Measurements from ENCODE around the gene GATD1. TPM values are rescaled to one million over a fixed set of nuclear protein-coding genes. Genes with fewer than 3 reads are reported as not detected.

GATD1 gene
- total and polyA plus RNA-seq, 10 of the 15 experiments (the other 5 are each of a cell fraction or from before 2014, with no cell fraction given) = 1.2 to 92.6 (median 22.3) TPM

GRCh38 chr11:770642-771616 lies 6.4 kb downstream of the GATD1 start:
- CTCF ChIA-PET = no interaction called here
- WGBS (ENCODE audit: insufficient coverage, insufficient replicate concordance, low lambda C conversion rate, missing lambda C conversion rate) = 92% methylated on average over 32 of the region's 32 CpGs
- DNase-seq (ENCODE audit: low read depth, low spot score) (no peak), ATAC-seq (no peak), FAIRE-seq (no peak)
- Histone ChIP-seq H2AFZ (ENCODE audit: control insufficient read depth, low read depth, low read length) (no peak overlapping the region), H3K27ac (ENCODE audit: control insufficient read depth, insufficient read depth) (no peak overlapping the region), H3K4me3 (no peak overlapping the region), H3K79me2 (ENCODE audit: control insufficient read depth, insufficient read depth, low read length) (peaks cover 19% of the 10 kb centered on the region), H3K4me2 (ENCODE audit: control insufficient read depth, insufficient read depth) (no peak overlapping the region), H3K9me3 (replicated peaks; ENCODE audit: control insufficient read depth, insufficient read depth, low read length) (no peaks in the 10 kb centered on the region), H4K20me1 (ENCODE audit: control insufficient read depth, insufficient read depth) (no peaks in the 10 kb centered on the region), H3K4me1 (ENCODE audit: control insufficient read depth, insufficient read depth, low read length) (peaks cover 7% of the 10 kb centered on the region), H3K27me3 (replicated peaks in 1 of 2; ENCODE audit: control insufficient read depth in 2 of 2, insufficient read depth in 2 of 2, low read length in 1 of 2) (no peaks in the 10 kb centered on the region), H3K36me3 (ENCODE audit: control insufficient read depth in 2 of 2, insufficient read depth in 2 of 2, low read length in 1 of 2) (peaks cover 7 to 29% of the 10 kb centered on the region in 2 experiments; a peak in 3 of 4 replicates), H3K9ac (ENCODE audit: control insufficient read depth, insufficient read depth, low read length) (no peak overlapping the region; the same call in 1 of the 2 replicates)
- no TSS peak for BruUV-seq (replicated peaks)
- SMC1A ChIA-PET (ENCODE audit: uncharacterized antibody, unreplicated experiment) = no interaction called here
- intact Hi-C loops (cut with micrococcal nuclease; ENCODE audit: unreplicated experiment) = no loop called here
- POLR2A ChIA-PET = no interaction called here
- in situ Hi-C loops (cut with MboI) = no loop called here
- RAD21 ChIA-PET (ENCODE audit: unreplicated experiment) = no interaction called here
- TF ChIP-seq ZBTB11 (CRISPR knock-in tag; IDR thresholded peaks at IDR 0.05) = no peak
- no peak for TF ChIP-seq ZNF207 (IDR thresholded peaks at IDR 0.05; ENCODE audit: borderline replicate concordance)
- no peak for TF ChIP-seq IKZF2 (IDR thresholded peaks at IDR 0.05)
- TF ChIP-seq TCF3 (IDR thresholded peaks at IDR 0.05; ENCODE audit: borderline replicate concordance, insufficient read depth, low read depth, low read length) = no peak
- no peak for TF ChIP-seq ZBED1 (IDR thresholded peaks at IDR 0.05; ENCODE audit: borderline replicate concordance)
- TF ChIP-seq SIN3A (IDR thresholded peaks at IDR 0.05; ENCODE audit: low read depth, low read length) = no peak
- TF ChIP-seq SIX5 (IDR thresholded peaks at IDR 0.05; ENCODE audit: low read depth, low read length, severe bottlenecking) = no peak
- TF ChIP-seq KDM1A (IDR thresholded peaks at IDR 0.05; ENCODE audit: borderline replicate concordance) = no peak
- no peak for TF ChIP-seq NFYB (IDR thresholded peaks at IDR 0.05; ENCODE audit: insufficient read depth, low read depth, low read length)
- TF ChIP-seq CEBPB (IDR thresholded peaks at IDR 0.05; ENCODE audit: borderline replicate concordance in 1 of 2, low read depth in 2 of 2, low read length in 2 of 2) = no peak
- no peak for TF ChIP-seq NFXL1 (IDR thresholded peaks at IDR 0.05; ENCODE audit: borderline replicate concordance)
- TF ChIP-seq, protein P1, sequence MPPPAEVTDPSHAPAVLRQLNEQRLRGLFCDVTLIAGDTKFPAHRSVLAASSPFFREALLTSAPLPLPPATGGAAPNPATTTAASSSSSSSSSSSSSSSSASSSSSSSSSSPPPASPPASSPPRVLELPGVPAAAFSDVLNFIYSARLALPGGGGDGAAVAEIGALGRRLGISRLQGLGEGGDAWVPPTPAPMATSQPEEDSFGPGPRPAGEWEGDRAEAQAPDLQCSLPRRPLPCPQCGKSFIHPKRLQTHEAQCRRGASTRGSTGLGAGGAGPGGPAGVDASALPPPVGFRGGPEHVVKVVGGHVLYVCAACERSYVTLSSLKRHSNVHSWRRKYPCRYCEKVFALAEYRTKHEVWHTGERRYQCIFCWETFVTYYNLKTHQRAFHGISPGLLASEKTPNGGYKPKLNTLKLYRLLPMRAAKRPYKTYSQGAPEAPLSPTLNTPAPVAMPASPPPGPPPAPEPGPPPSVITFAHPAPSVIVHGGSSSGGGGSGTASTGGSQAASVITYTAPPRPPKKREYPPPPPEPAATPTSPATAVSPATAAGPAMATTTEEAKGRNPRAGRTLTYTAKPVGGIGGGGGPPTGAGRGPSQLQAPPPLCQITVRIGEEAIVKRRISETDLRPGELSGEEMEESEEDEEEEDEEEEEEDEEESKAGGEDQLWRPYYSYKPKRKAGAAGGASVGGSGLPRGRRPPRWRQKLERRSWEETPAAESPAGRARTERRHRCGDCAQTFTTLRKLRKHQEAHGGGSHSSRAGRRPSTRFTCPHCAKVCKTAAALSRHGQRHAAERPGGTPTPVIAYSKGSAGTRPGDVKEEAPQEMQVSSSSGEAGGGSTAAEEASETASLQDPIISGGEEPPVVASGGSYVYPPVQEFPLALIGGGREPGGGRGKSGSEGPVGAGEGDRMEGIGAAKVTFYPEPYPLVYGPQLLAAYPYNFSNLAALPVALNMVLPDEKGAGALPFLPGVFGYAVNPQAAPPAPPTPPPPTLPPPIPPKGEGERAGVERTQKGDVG (CRISPR knock-in tag; IDR thresholded peaks at IDR 0.05) = no peak
- no peak for TF ChIP-seq USF1 (IDR thresholded peaks at IDR 0.05; ENCODE audit: borderline replicate concordance, extremely low read length, insufficient read depth, low read depth, low read length)

All from GM12878 (cell line).